Choroid plexus epithelial cell (primary cell): ENCODE results near the gene AK8.

ENCODE experiments used
- DNase-seq: peaks from one replicate; pipeline ENCODE4 v3.0.0-alpha.2; 2010; ENCODE audit warnings: low read depth
- H3K4me3 ChIP-seq: 2 replicates; pipeline ENCODE4 v1.5.1; 2011; ENCODE audit warnings: low read depth, mild to moderate bottlenecking, control low read depth, low read length, moderate library complexity
- CTCF ChIP-seq: conservative IDR thresholded peaks from 2 replicates; pipeline ENCODE4 v1.5.1; 2011; ENCODE audit warnings: low read depth, mild to moderate bottlenecking, control low read depth, inconsistent platforms, low read length, moderate library complexity

Gene AK8

GRCh38 chr9:132858751-132859150 lies 19.3 kb downstream of the AK8 start:
- no peak for TF ChIP-seq CTCF
- H3K4me3 ChIP-seq: no peak overlapping the region
- no peak for DNase-seq

- peak; percentile 78 for DNase-seq
- H3K4me3 ChIP-seq: no peak overlapping the region
- peak; percentile 21 for TF ChIP-seq CTCF
These were observed 20.3 kb downstream of the AK8 start for GRCh38 chr9:132857616-132858342.

GRCh38 chr9:132857031-132857430 lies 21.1 kb downstream of the AK8 start:
- no peak for TF ChIP-seq CTCF
- DNase-seq: peak; percentile 76
- H3K4me3 ChIP-seq: no peak overlapping the region

- DNase-seq: no peak
- no peak for TF ChIP-seq CTCF
- no peak overlapping the region for H3K4me3 ChIP-seq
These were observed 22.2 kb downstream of the AK8 start for GRCh38 chr9:132855904-132856303.

- no peak for DNase-seq
- H3K4me3 ChIP-seq: no peak overlapping the region
- TF ChIP-seq CTCF: no peak
These were observed 23.3 kb downstream of the AK8 start for GRCh38 chr9:132854832-132855231.

- no peak for DNase-seq
These were observed 24.6 kb downstream of the AK8 start for GRCh38 chr9:132853482-132853881.

More at GRCh38 chr9:132853482-132853881, 24.6 kb downstream of the AK8 start:
- TF ChIP-seq CTCF: no peak
- H3K4me3 ChIP-seq: no peak overlapping the region
